Ishikawa (cell line): ENCODE results near the gene FRMD5.

ENCODE experiments used
- CEBPB ChIP-seq: IDR thresholded peaks from 2 replicates; pipeline ENCODE4 v1.6.1; 2012
- CREB1 ChIP-seq: IDR thresholded peaks from 2 replicates; pipeline ENCODE4 v1.6.1; 2012; ENCODE audit warnings: low read depth
- EGR1 ChIP-seq: IDR thresholded peaks from 2 replicates; pipeline ENCODE4 v1.6.1; 2012
- EP300 ChIP-seq: IDR thresholded peaks from 2 replicates; pipeline ENCODE4 v1.6.1; 2012; ENCODE audit warnings: borderline replicate concordance
- FOXM1 ChIP-seq: IDR thresholded peaks from 2 replicates; pipeline ENCODE4 v1.6.1; 2012; ENCODE audit warnings: low read depth, borderline replicate concordance
- MAX ChIP-seq: IDR thresholded peaks from 2 replicates; pipeline ENCODE4 v1.6.1; 2012
- NFIC ChIP-seq: IDR thresholded peaks from 2 replicates; pipeline ENCODE4 v1.6.1; 2012
- RAD21 ChIP-seq: IDR thresholded peaks from 2 replicates; pipeline ENCODE4 v1.6.1; 2012; ENCODE audit warnings: low read depth
- REST ChIP-seq: IDR thresholded peaks from 2 replicates; pipeline ENCODE4 v1.6.1; 2012; ENCODE audit warnings: low read depth, mild to moderate bottlenecking
- TAF1 ChIP-seq: IDR thresholded peaks from 2 replicates; pipeline ENCODE4 v1.6.1; 2012; ENCODE audit warnings: low read depth, mild to moderate bottlenecking
- TCF12 ChIP-seq: IDR thresholded peaks from 2 replicates; pipeline ENCODE4 v1.6.1; 2012; ENCODE audit warnings: low read depth
- TEAD4 ChIP-seq: IDR thresholded peaks from 2 replicates; pipeline ENCODE4 v1.6.1; 2012
- USF1 ChIP-seq: IDR thresholded peaks from 2 replicates; pipeline ENCODE4 v1.6.1; 2012
- YY1 ChIP-seq: IDR thresholded peaks from 2 replicates; pipeline ENCODE4 v1.6.1; 2012; ENCODE audit warnings: low read depth
- ZBTB7A ChIP-seq: IDR thresholded peaks from 2 replicates; pipeline ENCODE4 v1.6.1; 2012; ENCODE audit warnings: low read depth

FRMD5 gene

GRCh38 chr15:44159492-44159891 lies 35.6 kb downstream of the FRMD5 start:
- peak; percentile 73; the same call in 1 of the 2 replicates for TF ChIP-seq EP300
- TF ChIP-seq TCF12, result no peak
- TF ChIP-seq FOXM1, result no peak
- no peak for TF ChIP-seq NFIC
- TF ChIP-seq YY1, result no peak
- TF ChIP-seq REST, result no peak
- no peak for TF ChIP-seq RAD21

- TF ChIP-seq ZBTB7A (no peak), EP300 (no peak), TEAD4 (no peak), NFIC (no peak), CEBPB (no peak), REST (no peak), MAX (no peak), YY1 (no peak), USF1 (no peak), FOXM1 (no peak), TAF1 (no peak), EGR1 (no peak), TCF12 (no peak), CREB1 (no peak), RAD21 (no peak)
Observed at GRCh38 chr15:44158111-44158510, 37.0 kb downstream of the FRMD5 start.

- TF ChIP-seq TEAD4 (peak; percentile 91), EGR1 (no peak), TAF1 (no peak), CREB1 (no peak), TCF12 (peak; percentile 87), ZBTB7A (no peak), REST (no peak), FOXM1 (peak; percentile 89), USF1 (no peak), CEBPB (no peak), RAD21 (0 out of 2 replicates have a peak, but pooled peaks have one; percentile 3), NFIC (peak; percentile 74), YY1 (no peak), MAX (no peak), EP300 (peak; percentile 95)
Observed at GRCh38 chr15:44157679-44158078, 37.4 kb downstream of the FRMD5 start.

- TF ChIP-seq TAF1 (no peak), MAX (no peak), YY1 (no peak), ZBTB7A (no peak), CEBPB (no peak), CREB1 (no peak), USF1 (no peak), TCF12 (no peak), REST (no peak), FOXM1 (no peak), EP300 (no peak), TEAD4 (no peak), EGR1 (no peak), RAD21 (no peak), NFIC (no peak)
Observed at GRCh38 chr15:44153352-44153751, 41.7 kb downstream of the FRMD5 start.
